ENCODE results near the gene NUP210L. TPM values are rescaled to one million over a fixed set of nuclear protein-coding genes. Genes with fewer than 3 reads are reported as not detected.
A peak's percentile ranks its signal among the peaks of the same experiment; 100 is the strongest.

NUP210L gene
- total and polyA plus RNA-seq, 2 of the 13 experiments (the other 11 are each of a cell fraction or from before 2014, with no cell fraction given), result not detected

GRCh38 chr1:154183046-154183915 is 28.4 kb upstream of the NUP210L start (continued):
- TF ChIP-seq, protein P1, sequence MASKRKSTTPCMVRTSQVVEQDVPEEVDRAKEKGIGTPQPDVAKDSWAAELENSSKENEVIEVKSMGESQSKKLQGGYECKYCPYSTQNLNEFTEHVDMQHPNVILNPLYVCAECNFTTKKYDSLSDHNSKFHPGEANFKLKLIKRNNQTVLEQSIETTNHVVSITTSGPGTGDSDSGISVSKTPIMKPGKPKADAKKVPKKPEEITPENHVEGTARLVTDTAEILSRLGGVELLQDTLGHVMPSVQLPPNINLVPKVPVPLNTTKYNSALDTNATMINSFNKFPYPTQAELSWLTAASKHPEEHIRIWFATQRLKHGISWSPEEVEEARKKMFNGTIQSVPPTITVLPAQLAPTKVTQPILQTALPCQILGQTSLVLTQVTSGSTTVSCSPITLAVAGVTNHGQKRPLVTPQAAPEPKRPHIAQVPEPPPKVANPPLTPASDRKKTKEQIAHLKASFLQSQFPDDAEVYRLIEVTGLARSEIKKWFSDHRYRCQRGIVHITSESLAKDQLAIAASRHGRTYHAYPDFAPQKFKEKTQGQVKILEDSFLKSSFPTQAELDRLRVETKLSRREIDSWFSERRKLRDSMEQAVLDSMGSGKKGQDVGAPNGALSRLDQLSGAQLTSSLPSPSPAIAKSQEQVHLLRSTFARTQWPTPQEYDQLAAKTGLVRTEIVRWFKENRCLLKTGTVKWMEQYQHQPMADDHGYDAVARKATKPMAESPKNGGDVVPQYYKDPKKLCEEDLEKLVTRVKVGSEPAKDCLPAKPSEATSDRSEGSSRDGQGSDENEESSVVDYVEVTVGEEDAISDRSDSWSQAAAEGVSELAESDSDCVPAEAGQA (IDR thresholded peaks at IDR 0.05; ENCODE audit: low read depth), result peak; percentile 67; the same call in 1 of the 2 replicates
- TF ChIP-seq, protein P1 (CRISPR knock-in tag; IDR thresholded peaks at IDR 0.05; ENCODE audit: borderline replicate concordance), result no peak
- TF ChIP-seq DPF2 (CRISPR knock-in tag; IDR thresholded peaks at IDR 0.05; ENCODE audit: borderline replicate concordance, low read depth), result no peak
- TF ChIP-seq, protein P2, sequence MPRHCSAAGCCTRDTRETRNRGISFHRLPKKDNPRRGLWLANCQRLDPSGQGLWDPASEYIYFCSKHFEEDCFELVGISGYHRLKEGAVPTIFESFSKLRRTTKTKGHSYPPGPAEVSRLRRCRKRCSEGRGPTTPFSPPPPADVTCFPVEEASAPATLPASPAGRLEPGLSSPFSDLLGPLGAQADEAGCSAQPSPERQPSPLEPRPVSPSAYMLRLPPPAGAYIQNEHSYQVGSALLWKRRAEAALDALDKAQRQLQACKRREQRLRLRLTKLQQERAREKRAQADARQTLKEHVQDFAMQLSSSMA (CRISPR knock-in tag; IDR thresholded peaks at IDR 0.05), result peak; percentile 89
- no peak for TF ChIP-seq NFKBIZ (CRISPR knock-in tag; IDR thresholded peaks at IDR 0.05)
- TF ChIP-seq ZNF790 (CRISPR knock-in tag; IDR thresholded peaks at IDR 0.05; ENCODE audit: borderline replicate concordance), result no peak
- no peak for TF ChIP-seq ZNF234 (CRISPR knock-in tag; conservative IDR thresholded peaks at IDR 0.05)
- TF ChIP-seq HOXA3 (CRISPR knock-in tag; IDR thresholded peaks at IDR 0.05), result peak; percentile 95
- peak; percentile 68; the same call in 1 of the 2 replicates for TF ChIP-seq ZNF547 (CRISPR knock-in tag; IDR thresholded peaks at IDR 0.05)
- TF ChIP-seq POGK (CRISPR knock-in tag; conservative IDR thresholded peaks at IDR 0.05), result peak; percentile 91
- TF ChIP-seq SOX5 (CRISPR knock-in tag; IDR thresholded peaks at IDR 0.05; ENCODE audit: borderline replicate concordance), result peak; percentile 66; the same call in 1 of the 2 replicates
- no peak for TF ChIP-seq HMGA1 (CRISPR knock-in tag; conservative IDR thresholded peaks at IDR 0.05)
- TF ChIP-seq, protein P3, sequence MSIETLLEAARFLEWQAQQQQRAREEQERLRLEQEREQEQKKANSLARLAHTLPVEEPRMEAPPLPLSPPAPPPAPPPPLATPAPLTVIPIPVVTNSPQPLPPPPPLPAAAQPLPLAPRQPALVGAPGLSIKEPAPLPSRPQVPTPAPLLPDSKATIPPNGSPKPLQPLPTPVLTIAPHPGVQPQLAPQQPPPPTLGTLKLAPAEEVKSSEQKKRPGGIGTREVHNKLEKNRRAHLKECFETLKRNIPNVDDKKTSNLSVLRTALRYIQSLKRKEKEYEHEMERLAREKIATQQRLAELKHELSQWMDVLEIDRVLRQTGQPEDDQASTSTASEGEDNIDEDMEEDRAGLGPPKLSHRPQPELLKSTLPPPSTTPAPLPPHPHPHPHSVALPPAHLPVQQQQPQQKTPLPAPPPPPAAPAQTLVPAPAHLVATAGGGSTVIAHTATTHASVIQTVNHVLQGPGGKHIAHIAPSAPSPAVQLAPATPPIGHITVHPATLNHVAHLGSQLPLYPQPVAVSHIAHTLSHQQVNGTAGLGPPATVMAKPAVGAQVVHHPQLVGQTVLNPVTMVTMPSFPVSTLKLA (IDR thresholded peaks at IDR 0.05), result peak; percentile 52
- TF ChIP-seq, protein P4, sequence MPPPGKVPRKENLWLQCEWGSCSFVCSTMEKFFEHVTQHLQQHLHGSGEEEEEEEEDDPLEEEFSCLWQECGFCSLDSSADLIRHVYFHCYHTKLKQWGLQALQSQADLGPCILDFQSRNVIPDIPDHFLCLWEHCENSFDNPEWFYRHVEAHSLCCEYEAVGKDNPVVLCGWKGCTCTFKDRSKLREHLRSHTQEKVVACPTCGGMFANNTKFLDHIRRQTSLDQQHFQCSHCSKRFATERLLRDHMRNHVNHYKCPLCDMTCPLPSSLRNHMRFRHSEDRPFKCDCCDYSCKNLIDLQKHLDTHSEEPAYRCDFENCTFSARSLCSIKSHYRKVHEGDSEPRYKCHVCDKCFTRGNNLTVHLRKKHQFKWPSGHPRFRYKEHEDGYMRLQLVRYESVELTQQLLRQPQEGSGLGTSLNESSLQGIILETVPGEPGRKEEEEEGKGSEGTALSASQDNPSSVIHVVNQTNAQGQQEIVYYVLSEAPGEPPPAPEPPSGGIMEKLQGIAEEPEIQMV (CRISPR knock-in tag; IDR thresholded peaks at IDR 0.05; ENCODE audit: low read depth), result no peak
- TF ChIP-seq E2F2 (CRISPR knock-in tag; IDR thresholded peaks at IDR 0.05; ENCODE audit: borderline replicate concordance), result peak; percentile 82; the same call in 1 of the 2 replicates

Measured in HepG2 (cell line).